KOPT-K1 (cell line): Measurements from ENCODE around the gene MATN1.

Source experiments
- H3K27ac ChIP-seq: fragments of 200-600 bp; sonication (generic); 2 replicates; pipeline ENCODE4 v1.5.1; 2016; ENCODE audit warnings: antibody characterized with exemption, mild to moderate bottlenecking, low read depth, low read length; ENCODE audit not compliant: poor library complexity, severe bottlenecking
- H3K36me3 ChIP-seq: fragments of 200-600 bp; sonication (generic); 2 replicates; pipeline ENCODE4 v1.5.1; 2017; ENCODE audit warnings: antibody characterized with exemption, mild to moderate bottlenecking, low read length, moderate library complexity; ENCODE audit not compliant: insufficient read depth
- H3K9me3 ChIP-seq: fragments of 200-600 bp; sonication (generic); 2 replicates; pipeline ENCODE4 v1.5.1; 2017; ENCODE audit warnings: antibody characterized with exemption, low read length, mild to moderate bottlenecking; ENCODE audit not compliant: insufficient read depth, poor library complexity, severe bottlenecking

MATN1 gene

DNA sequence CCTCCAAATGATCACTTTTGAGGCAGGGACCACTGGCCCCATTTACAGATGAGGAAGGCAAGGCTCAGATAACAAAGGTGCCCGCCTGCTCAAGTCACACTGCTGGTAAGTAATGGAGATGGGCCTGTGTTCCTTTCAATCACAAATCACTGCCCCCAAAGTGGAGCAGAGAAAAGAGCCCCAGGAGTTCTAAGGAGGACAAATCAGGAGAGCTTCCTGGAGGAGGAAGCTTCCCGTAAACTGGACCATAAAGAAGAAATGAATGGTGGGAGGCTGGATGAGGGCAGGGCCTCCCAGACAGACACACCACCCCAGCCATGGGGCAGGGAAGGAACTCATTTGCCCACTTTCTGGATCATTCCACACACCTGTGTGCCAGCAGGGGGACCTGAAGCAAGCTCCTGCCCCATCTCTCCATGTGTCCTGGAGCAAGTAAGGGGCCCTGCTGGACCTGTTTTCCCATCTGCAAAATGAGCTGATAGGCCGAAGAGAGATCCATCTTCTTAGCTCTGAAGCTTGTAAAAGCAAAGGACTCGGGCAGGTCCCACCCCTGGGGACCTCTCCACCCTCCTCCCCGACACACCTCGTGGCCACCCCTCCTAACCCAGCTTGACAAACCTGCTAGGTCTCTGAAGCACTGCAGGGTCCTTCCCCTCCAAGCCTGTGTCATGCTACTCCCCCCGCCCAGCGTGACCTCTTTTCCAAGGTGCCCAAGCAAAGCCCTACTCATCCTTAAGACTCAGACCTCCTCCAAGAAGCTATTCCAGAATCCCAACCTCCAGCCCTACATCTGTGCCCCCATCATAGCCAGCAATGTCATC, 28.7 kb upstream of the MATN1 start:
- peak overlapping the region; percentile 87 for H3K27ac ChIP-seq
- H3K36me3 ChIP-seq, result peaks cover 53% of the 10 kb centered on the region
- H3K9me3 ChIP-seq, result no peaks in the 10 kb centered on the region

GRCh38 chr1:30750731-30751291, 27.4 kb upstream of the MATN1 start:
- H3K27ac ChIP-seq, result peak overlapping the region; percentile 87
- H3K36me3 ChIP-seq, result peaks cover 52% of the 10 kb centered on the region
- H3K9me3 ChIP-seq, result no peaks in the 10 kb centered on the region

- peak overlapping the region; percentile 87 for H3K27ac ChIP-seq
- peaks cover 44% of the 10 kb centered on the region for H3K36me3 ChIP-seq
- no peaks in the 10 kb centered on the region for H3K9me3 ChIP-seq
These were observed 26.6 kb upstream of the MATN1 start for GRCh38 chr1:30749691-30750583.

DNA sequence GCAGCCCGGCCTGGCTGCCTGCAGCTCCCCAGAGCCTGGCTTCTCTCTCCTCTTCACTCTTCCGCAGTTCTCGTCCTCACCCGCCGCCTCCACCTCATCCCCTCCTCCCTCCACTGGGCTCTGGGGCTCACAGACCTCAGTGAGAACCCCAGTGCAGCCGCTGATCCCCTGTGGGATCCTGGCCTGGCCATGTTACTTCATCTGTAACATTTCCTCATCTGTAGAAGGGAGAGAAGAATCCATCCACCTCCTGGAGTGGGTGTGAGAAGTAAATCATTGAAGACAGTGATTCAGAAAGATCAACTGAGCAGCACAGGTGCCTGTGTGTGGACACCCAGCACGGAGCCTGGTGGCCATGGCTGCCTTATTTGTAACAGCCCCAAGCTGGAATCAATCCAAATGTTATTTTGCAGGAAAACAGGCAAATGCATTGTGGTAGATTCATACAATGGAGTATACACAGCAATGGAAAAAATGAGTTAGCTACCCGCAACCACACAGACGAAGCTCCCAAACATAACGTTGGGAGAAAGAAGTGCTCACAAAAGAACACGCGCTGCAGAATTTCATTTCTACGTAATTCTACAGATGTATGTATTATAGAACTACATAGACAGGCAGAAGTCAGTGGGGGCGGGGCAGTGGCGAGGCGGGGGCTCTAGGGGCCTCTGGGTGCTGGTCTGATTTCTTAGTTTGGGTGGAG, 25.5 kb upstream of the MATN1 start:
- no peaks in the 10 kb centered on the region for H3K9me3 ChIP-seq
- H3K36me3 ChIP-seq, result peaks cover 40% of the 10 kb centered on the region
- H3K27ac ChIP-seq, result peak overlapping the region; percentile 87

DNA sequence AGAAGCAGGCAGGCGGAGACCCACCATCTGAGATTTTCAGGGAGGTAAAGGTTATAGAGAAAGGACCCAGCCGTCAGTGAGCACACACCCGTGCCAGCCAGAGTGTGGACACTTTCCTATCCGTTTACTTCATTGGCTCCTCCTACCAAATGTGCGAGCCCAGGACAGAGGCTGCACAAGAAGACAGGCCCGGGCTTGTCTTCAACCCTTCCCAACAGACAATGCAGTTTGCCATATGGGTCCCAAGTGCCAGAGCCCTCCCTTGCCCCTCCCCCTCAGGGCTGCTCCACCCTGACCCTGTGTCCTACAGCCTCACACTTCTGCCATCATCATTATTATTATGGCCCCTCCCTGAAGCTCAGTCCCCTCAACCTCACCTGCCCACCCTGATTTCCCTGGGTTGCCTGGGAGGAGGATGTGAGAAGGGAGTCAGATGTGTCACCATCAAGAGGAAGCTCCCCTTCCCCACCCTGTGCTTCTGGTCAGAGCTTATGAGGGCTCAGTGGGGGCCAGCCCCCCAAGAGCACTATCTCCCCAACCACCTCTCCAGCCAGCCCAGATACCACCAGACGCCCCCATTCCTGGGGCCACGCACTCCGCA, 24.8 kb upstream of the MATN1 start:
- H3K27ac ChIP-seq, result peak overlapping the region; percentile 87
- peaks cover 40% of the 10 kb centered on the region for H3K36me3 ChIP-seq
- no peaks in the 10 kb centered on the region for H3K9me3 ChIP-seq

DNA sequence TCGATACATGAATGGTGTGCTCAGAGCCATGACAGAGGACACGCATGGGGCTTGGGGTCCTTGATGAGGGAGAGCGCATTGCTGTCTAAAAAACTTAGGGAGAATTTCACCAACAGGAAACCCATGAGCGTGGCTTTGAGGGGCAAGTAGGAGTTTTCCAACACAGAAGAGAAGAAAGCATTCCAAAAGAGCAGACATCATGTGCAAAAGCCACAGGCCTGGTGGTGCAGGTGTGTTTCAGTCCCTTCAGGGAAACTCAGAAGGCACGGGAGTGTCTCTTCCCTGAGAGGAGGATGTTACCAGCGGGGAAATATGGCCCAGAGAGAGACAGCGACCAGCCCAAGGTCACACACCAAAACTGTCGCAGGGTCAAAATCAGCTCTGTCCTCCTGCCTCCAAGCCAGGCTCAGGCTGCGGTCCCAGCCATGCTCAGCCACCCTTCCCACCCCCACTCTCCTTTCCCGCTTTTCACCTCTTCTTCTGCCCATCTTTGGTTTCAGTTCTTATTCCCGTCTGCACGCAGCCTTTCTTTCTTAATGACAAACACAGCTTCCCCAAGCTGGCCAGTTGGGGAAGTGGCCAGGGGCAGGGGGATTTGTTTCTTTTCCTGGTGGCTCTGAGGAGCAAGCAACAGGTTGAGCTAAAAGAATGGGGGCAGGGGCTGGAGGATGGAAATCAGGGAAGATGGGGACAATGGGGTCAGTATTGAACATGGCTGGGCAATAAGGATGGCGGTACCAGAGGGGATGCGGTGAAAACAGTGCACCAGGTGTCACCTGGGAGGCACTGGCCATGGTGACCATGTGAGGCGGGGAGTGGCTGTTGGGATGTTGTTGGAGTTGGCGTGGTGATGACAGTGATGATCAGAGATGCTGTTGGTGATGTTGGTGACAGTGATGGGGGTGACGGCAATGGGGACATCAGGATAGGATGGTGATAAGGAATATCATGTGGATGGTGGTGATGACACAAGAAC, 23.9 kb upstream of the MATN1 start:
- peaks cover 44% of the 10 kb centered on the region for H3K36me3 ChIP-seq
- H3K9me3 ChIP-seq, result no peaks in the 10 kb centered on the region
- peak overlapping the region; percentile 87 for H3K27ac ChIP-seq

DNA sequence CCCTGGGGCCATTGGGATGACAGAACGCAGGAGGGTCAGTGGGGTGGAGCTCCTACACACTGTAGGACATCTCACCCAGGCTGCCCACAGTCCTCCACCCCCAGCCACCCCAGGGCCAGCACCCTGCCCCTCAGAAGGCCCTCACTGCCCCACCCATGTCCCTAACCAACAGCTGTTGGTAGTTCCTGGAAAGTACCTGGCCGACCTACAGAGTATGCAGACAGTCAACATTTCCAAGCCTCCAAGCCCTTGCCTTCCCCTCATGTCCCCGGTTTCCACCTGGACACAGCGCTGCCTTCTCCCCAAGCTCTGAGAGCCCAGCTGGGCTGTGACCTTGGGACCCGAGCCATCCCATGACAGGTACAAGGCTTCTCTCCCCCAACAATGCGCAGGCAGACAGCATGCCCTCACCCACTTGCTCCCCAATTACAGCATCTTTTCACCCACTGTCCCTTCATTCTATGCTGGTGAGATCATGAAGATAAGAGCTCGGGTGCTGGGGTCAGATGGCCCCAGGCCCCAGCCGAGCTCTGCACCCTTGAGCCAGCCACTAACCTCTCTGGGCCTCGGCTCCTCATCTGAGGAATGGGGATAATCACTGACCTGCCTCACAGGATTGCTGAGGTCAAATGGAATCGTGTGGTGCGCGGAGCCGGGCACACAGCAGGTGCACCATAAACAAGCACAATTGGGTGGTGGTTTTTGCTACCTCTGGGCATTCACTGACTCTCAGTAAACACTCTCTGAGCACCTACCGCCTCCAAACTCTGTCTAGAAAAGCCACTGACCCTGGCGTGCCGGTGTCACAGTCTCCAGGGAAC, 23.0 kb upstream of the MATN1 start:
- Histone ChIP-seq H3K27ac (peak overlapping the region; percentile 87), H3K36me3 (peaks cover 45% of the 10 kb centered on the region)

DNA sequence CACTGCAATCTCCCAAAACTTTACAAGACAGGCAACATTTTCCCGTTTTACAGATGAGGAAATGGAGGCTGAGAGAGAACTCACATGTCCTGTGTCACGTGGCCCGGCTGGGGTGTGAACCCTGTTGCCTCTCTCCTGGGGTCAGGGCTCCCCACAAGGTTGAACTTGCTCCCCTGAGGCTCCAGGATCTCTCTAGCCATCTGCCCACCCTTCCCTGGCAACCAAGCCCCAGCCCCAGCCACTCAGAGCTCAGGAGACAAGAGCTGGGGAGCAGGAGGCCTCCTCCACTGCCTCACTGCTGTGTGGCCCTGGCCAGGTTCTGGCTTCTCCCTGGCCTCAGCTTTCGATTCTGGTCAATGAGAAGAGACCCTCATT, 22.4 kb upstream of the MATN1 start:
- Histone ChIP-seq H3K27ac (peak overlapping the region; percentile 87), H3K9me3 (no peaks in the 10 kb centered on the region), H3K36me3 (peaks cover 51% of the 10 kb centered on the region)

More for the DNA sequence above, 23.0 kb upstream of the MATN1 start:
- no peaks in the 10 kb centered on the region for H3K9me3 ChIP-seq

DNA sequence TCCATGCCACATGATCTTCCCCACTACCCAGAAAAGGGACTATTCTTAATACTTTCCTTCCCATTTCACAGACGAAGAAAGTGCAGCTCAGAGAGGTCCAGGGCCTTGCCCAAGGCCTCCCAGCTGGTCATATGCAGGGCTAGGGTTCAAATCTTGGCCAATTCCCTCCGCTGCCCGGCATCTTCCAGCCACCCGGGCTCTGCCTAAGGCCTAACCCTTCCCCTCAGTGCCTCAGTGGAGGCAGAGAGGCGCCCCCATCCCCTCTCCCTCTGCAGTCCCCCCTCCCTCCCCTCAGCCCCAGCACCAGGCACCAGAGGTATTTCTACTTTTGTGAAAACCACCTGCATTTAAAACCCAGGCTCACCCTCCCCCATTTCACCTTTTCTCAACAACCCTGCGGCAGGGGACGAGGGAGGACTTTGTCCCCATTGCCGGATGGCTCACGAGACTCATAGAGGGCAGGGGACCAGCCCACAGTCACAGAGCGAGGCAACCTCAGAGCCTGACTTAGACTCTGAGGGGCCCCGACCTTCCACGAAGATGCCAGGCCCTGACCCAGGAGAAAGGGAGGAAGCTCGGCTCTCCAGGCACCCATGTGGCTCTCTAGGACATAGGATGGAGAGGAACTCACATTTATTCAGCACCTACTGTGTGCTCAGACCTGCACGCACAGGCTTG, 21.9 kb upstream of the MATN1 start:
- Histone ChIP-seq H3K9me3 (no peaks in the 10 kb centered on the region), H3K36me3 (peaks cover 56% of the 10 kb centered on the region), H3K27ac (peak overlapping the region; percentile 87)

DNA sequence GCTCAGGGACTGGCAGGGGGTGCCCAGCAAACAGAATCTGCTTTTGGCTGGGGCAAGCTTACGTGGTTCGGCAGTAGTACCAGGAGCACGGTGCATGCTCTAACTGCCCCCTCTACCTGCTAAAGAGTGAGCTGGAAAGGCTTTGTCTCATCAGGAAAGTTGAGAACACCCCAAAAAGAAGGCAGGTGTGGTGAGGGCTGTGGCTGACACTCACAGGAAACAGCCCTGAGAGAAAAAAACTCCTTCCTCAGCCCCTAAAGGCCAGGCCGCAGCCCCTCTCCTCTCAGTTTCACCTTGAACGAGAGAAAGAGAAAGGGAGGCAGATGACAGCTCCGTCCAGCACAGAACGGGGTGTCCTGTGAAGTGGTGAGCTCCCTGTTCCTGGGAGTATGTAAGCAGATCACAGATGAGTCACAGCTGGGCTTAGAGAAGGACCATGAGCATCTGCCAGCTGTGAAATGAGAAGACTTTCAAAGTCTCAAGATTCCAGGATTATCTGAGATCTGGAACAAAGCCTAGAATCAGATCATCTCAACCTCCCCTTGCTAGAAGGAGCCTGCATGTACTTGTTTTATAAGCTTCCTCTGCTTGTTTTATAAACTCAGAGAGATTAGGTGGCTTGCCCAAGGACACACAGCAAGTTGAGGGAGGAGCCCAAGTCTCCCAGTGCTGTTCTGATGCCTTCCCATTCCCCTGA, 20.8 kb upstream of the MATN1 start:
- Histone ChIP-seq H3K36me3 (peaks cover 62% of the 10 kb centered on the region), H3K9me3 (no peaks in the 10 kb centered on the region), H3K27ac (peak overlapping the region; percentile 87)

DNA sequence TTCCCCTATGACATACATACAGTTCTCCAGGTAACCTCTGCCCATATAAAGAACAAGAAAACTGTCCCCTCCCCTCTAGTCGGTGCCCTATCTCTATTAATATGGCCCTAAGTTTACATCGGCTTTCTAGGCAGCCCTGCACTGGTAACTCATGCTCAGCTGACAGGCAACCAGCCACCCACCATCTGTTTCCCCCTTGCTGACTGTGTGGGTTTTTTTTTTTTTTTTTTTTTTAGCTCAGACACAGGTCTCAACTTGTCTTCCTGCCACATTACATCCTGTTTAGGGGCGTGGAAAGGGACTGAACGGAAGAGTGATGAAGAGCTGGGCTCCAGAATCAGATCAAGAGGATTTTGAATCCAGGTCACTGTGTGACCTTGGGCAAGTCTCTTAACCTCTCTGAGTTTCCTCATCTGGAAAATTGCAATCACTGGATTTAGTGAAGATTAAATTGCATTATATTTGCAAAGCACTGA, 20.2 kb upstream of the MATN1 start:
- Histone ChIP-seq H3K36me3 (peaks cover 62% of the 10 kb centered on the region), H3K9me3 (no peaks in the 10 kb centered on the region), H3K27ac (peak overlapping the region; percentile 87)

- Histone ChIP-seq H3K36me3 (peaks cover 62% of the 10 kb centered on the region), H3K9me3 (no peaks in the 10 kb centered on the region), H3K27ac (peak overlapping the region; percentile 87)
These were observed 19.7 kb upstream of the MATN1 start for GRCh38 chr1:30742963-30743559.
